PC-9 (cell line): ENCODE results near the gene SLC9A3. TPM values are rescaled to one million over a fixed set of nuclear protein-coding genes. Genes with fewer than 3 reads are reported as not detected.

ENCODE experiments used
- BruUV-seq: library from RNA; stranded (reverse); fragments of 400-500 nt; replicated peaks from 2 replicates; lab custom pipeline; 2021; lab: Mats Ljungman, UMichigan
- CTCF ChIA-PET: fragments of 300-600 bp; sonication (Branson Sonifier 250); formaldehyde crosslinking; loops from one replicate; lab custom pipeline; 2022; ENCODE audit warnings: antibody characterized with exemption; lab: Charles Lee
- POLR2A ChIA-PET: fragments of 300-600 bp; sonication (Branson Sonifier 250); formaldehyde crosslinking; loops from one replicate; lab custom pipeline; 2022; ENCODE audit warnings: antibody characterized with exemption; ENCODE audit not compliant: unreplicated experiment; lab: Charles Lee
- DNase-seq, 2 experiments: peaks; one replicate each; pipeline versions ENCODE4 v3.0.0 to v3.0.0-alpha.2; 2015 to 2022; ENCODE audit warnings: mixed read lengths in 1 of 2
- H2AFZ ChIP-seq: fragments of 200-600 bp; sonication (generic); 2 replicates; pipeline ENCODE4 v1.8.1; 2017; ENCODE audit warnings: antibody characterized with exemption
- H3F3A ChIP-seq: fragments of 200-600 bp; sonication (generic); 2 replicates; pipeline ENCODE4 v1.8.1; 2017; ENCODE audit warnings: antibody characterized with exemption, mild to moderate bottlenecking, low read depth; ENCODE audit not compliant: insufficient read depth
- H3K27ac ChIP-seq: fragments of 200-600 bp; sonication (generic); 2 replicates; pipeline ENCODE4 v1.6.1; 2016; ENCODE audit warnings: mixed run types
- H3K27me3 ChIP-seq: fragments of 200-600 bp; sonication (generic); 2 replicates; pipeline ENCODE4 v1.6.1; 2016; ENCODE audit warnings: low read depth, mixed run types; ENCODE audit not compliant: insufficient read depth
- H3K36me3 ChIP-seq: fragments of 200-600 bp; sonication (generic); 2 replicates; pipeline ENCODE4 v1.6.1; 2016; ENCODE audit warnings: low read depth, mixed run types
- H3K4me1 ChIP-seq: fragments of 200-600 bp; sonication (generic); replicated peaks from 2 replicates; pipeline ENCODE4 v1.6.1; 2016; ENCODE audit warnings: mixed run types; ENCODE audit not compliant: insufficient read depth
- H3K4me2 ChIP-seq: fragments of 200-600 bp; sonication (generic); 2 replicates; pipeline ENCODE4 v1.6.1; 2017; ENCODE audit warnings: mixed run types
- H3K4me3 ChIP-seq: fragments of 200-600 bp; sonication (generic); 2 replicates; pipeline ENCODE4 v1.6.1; 2016; ENCODE audit warnings: mixed run types
- H3K79me2 ChIP-seq: fragments of 200-600 bp; sonication (generic); 2 replicates; pipeline ENCODE4 v1.6.1; 2017; ENCODE audit warnings: low read depth, mixed run types
- H3K9me2 ChIP-seq: fragments of 200-600 bp; sonication (generic); 2 replicates; pipeline ENCODE4 v1.8.1; 2017; ENCODE audit warnings: mild to moderate bottlenecking; ENCODE audit not compliant: insufficient read depth
- H3K9me3 ChIP-seq: fragments of 200-600 bp; sonication (generic); 2 replicates; pipeline ENCODE4 v1.8.1; 2016; ENCODE audit warnings: low read depth; ENCODE audit not compliant: insufficient read depth
- H4K20me1 ChIP-seq: fragments of 200-600 bp; sonication (generic); 2 replicates; pipeline ENCODE4 v1.8.1; 2017; ENCODE audit not compliant: insufficient read depth
- EZH2 ChIP-seq: fragments of 200-600 bp; sonication (generic); IDR thresholded peaks from 2 replicates; pipeline ENCODE4 v1.8.0; 2017; ENCODE audit warnings: antibody characterized with exemption, low read depth
- intact Hi-C: fragments of 100-400 bp; cut with micrococcal nuclease; formaldehyde crosslinking; loops from one replicate; pipeline ENCODE4 v1.10.0; 2022; ENCODE audit not compliant: unreplicated experiment
- total RNA-seq: library from RNA; stranded (reverse); gene quantifications from 2 replicates; pipeline ENCODE4 v1.2.3, GENCODE V29; 2021
- TF ChIP-seq, protein P1 (sequence below): fragments of 200-600 bp; sonication (generic); conservative IDR thresholded peaks from 2 replicates; pipeline ENCODE4 v1.6.1; 2017; ENCODE audit warnings: mixed run types, antibody characterized with exemption, mild to moderate bottlenecking, moderate library complexity

SLC9A3 gene
- total RNA-seq, 1 experiment from 2014 or later: 5.6 TPM

GRCh38 chr5:497871-498509 is 26.3 kb downstream of the SLC9A3 start:
- no peak overlapping the region for H2AFZ ChIP-seq
- no peaks in the 10 kb centered on the region for H3K36me3 ChIP-seq
- H3K9me3 ChIP-seq: no peaks in the 10 kb centered on the region
- no peaks in the 10 kb centered on the region for H3K79me2 ChIP-seq
- H3K9me2 ChIP-seq: no peaks in the 10 kb centered on the region
- H3K4me2 ChIP-seq: no peak overlapping the region
- no peaks in the 10 kb centered on the region for H3F3A ChIP-seq
- H3K4me1 ChIP-seq: no peaks in the 10 kb centered on the region
- CTCF ChIA-PET: no interaction called here
- no peak overlapping the region for H3K4me3 ChIP-seq
- no peak for TF ChIP-seq EZH2
- TF ChIP-seq, protein P1, sequence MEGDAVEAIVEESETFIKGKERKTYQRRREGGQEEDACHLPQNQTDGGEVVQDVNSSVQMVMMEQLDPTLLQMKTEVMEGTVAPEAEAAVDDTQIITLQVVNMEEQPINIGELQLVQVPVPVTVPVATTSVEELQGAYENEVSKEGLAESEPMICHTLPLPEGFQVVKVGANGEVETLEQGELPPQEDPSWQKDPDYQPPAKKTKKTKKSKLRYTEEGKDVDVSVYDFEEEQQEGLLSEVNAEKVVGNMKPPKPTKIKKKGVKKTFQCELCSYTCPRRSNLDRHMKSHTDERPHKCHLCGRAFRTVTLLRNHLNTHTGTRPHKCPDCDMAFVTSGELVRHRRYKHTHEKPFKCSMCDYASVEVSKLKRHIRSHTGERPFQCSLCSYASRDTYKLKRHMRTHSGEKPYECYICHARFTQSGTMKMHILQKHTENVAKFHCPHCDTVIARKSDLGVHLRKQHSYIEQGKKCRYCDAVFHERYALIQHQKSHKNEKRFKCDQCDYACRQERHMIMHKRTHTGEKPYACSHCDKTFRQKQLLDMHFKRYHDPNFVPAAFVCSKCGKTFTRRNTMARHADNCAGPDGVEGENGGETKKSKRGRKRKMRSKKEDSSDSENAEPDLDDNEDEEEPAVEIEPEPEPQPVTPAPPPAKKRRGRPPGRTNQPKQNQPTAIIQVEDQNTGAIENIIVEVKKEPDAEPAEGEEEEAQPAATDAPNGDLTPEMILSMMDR: no peak
- no TSS peak for BruUV-seq
- DNase-seq: no peak
- POLR2A ChIA-PET: no interaction called here
- H4K20me1 ChIP-seq: no peaks in the 10 kb centered on the region; the same call in 1 of the 2 replicates
- intact Hi-C loops: no loop called here
- H3K27me3 ChIP-seq: peaks cover 91% of the 10 kb centered on the region
- no peak overlapping the region for H3K27ac ChIP-seq

- no peak for DNase-seq
- H4K20me1 ChIP-seq: no peaks in the 10 kb centered on the region; the same call in 1 of the 2 replicates
- CTCF ChIA-PET: interaction anchor here (0.6 to 0.7 kb wide), 2 partner anchors 147 to 1172 kb away, joined by 3 to 4 read pairs; no protein-coding TSS in a partner anchor
- no peaks in the 10 kb centered on the region for H3K4me1 ChIP-seq
- H3F3A ChIP-seq: no peaks in the 10 kb centered on the region
- no peak overlapping the region for H3K27ac ChIP-seq
- no peaks in the 10 kb centered on the region for H3K9me3 ChIP-seq
- no peaks in the 10 kb centered on the region for H3K9me2 ChIP-seq
- POLR2A ChIA-PET: no interaction called here
- H3K27me3 ChIP-seq: peaks cover 90% of the 10 kb centered on the region
- H2AFZ ChIP-seq: no peak overlapping the region
- TF ChIP-seq, protein P1: no peak
- no peak for TF ChIP-seq EZH2
- intact Hi-C loops: no loop called here
- no peaks in the 10 kb centered on the region for H3K79me2 ChIP-seq
- no peaks in the 10 kb centered on the region for H3K36me3 ChIP-seq
- H3K4me2 ChIP-seq: no peak overlapping the region
- H3K4me3 ChIP-seq: no peak overlapping the region
- BruUV-seq: no TSS peak
Observed at GRCh38 chr5:497090-497700, 27.1 kb downstream of the SLC9A3 start.

DNA sequence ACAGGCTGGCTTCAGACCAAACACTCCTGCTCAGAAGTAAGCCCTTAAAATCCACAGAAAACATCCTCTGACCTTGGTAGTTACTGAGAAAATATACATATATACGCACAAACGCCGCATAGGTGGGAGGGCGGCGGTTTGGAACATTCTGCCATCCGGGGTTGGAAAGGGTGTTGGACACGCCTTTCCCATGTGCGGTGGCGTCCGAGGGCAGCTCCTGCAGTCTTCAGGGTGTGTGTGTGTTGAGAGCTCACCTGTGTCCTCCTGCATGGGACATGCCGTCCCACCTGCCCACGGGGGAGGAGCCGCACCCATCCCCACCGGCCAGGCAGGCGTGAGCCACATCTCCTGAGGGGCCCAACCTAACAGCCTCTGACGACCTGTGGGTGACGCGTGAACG is 28.2 kb downstream of the SLC9A3 start:
- Histone ChIP-seq H3K4me1 (no peaks in the 10 kb centered on the region), H3K9me2 (no peaks in the 10 kb centered on the region), H3K36me3 (no peaks in the 10 kb centered on the region), H4K20me1 (no peaks in the 10 kb centered on the region; the same call in 1 of the 2 replicates), H3K79me2 (no peaks in the 10 kb centered on the region), H3F3A (no peaks in the 10 kb centered on the region), H3K27me3 (peaks cover 87% of the 10 kb centered on the region), H3K4me3 (no peak overlapping the region), H2AFZ (no peak overlapping the region), H3K4me2 (no peak overlapping the region), H3K27ac (no peak overlapping the region), H3K9me3 (no peaks in the 10 kb centered on the region)
- intact Hi-C loops: no loop called here
- TF ChIP-seq, protein P1: no peak
- no peak for TF ChIP-seq EZH2
- ChIA-PET CTCF (no interaction called here), POLR2A (no interaction called here)
- BruUV-seq: no TSS peak
- DNase-seq: no peak
